ENCODE data around the gene NANOS3. TPM values are rescaled to one million over a fixed set of nuclear protein-coding genes. Genes with fewer than 3 reads are reported as not detected.
A peak's percentile ranks its signal among the peaks of the same experiment; 100 is the strongest.

Gene NANOS3
- under 1 TPM in 1 of 2 experiments, not detected in 1; 0.48 TPM for total RNA-seq

- Mint-ChIP-seq H3K4me3 (no peak within 1 kb of the TSS), H3K27me3 (peaks cover 7% of the 10 kb centered on the region), H3K36me3 (ENCODE audit: low read depth) (no peaks in the 10 kb centered on the region), H3K9me3 (no peaks in the 10 kb centered on the region), H3K27ac (no peak within 1 kb of the TSS), H3K4me1 (peaks cover 27% of the 10 kb centered on the region)
- no peak for DNase-seq
- ChIA-PET CTCF (interaction anchor here (0.5 to 8.2 kb wide), 5 partner anchors 15 to 194 kb away, joined by 3 to 67 read pairs (median 5); partner anchors contain the start of gene MISP3), POLR2A (no interaction called here)
Observed at GRCh38 chr19:13876834-13877233, at the start of gene NANOS3. TSS of gene NANOS3 (plus strand) at chr19:13877134. CDS start at chr19:13877249, 115 bp downstream.

- H3K36me3 Mint-ChIP-seq (ENCODE audit: low read depth): peaks cover 20% of the 10 kb centered on the region
- H3K4me1 Mint-ChIP-seq: peaks cover 12% of the 10 kb centered on the region
- DNase-seq: no peak
- POLR2A ChIA-PET: interaction anchor here (0.6 kb wide), 1 partner anchor 28 kb away, joined by 4 read pairs; no protein-coding TSS in a partner anchor
- no peaks in the 10 kb centered on the region for H3K9me3 Mint-ChIP-seq
- H3K27ac Mint-ChIP-seq: no peak overlapping the region
- H3K27me3 Mint-ChIP-seq: no peaks in the 10 kb centered on the region
- no peak overlapping the region for H3K4me3 Mint-ChIP-seq
- CTCF ChIA-PET: interaction anchor here (1.1 to 1.7 kb wide), 2 partner anchors 34 to 46 kb away, joined by 3 to 7 read pairs; no protein-coding TSS in a partner anchor
Observed at GRCh38 chr19:13827656-13828055, 49.3 kb upstream of the NANOS3 start.

GRCh38 chr19:13830114-13830740 lies 46.7 kb upstream of the NANOS3 start:
- Mint-ChIP-seq H3K4me3 (no peak overlapping the region), H3K4me1 (peaks cover 32% of the 10 kb centered on the region), H3K27me3 (no peaks in the 10 kb centered on the region), H3K27ac (no peak overlapping the region), H3K9me3 (no peaks in the 10 kb centered on the region), H3K36me3 (ENCODE audit: low read depth) (peaks cover 36% of the 10 kb centered on the region)
- no peak for DNase-seq
- ChIA-PET POLR2A (interaction anchor here (0.6 kb wide), 1 partner anchor 1195 kb away, joined by 5 read pairs; no protein-coding TSS in a partner anchor), CTCF (no interaction called here)

- no peak for DNase-seq
- CTCF ChIA-PET: no interaction called here
- Mint-ChIP-seq H3K27me3 (no peaks in the 10 kb centered on the region), H3K4me3 (no peak overlapping the region), H3K4me1 (peaks cover 34% of the 10 kb centered on the region), H3K27ac (no peak overlapping the region), H3K9me3 (no peaks in the 10 kb centered on the region), H3K36me3 (ENCODE audit: low read depth) (peaks cover 37% of the 10 kb centered on the region)
- POLR2A ChIA-PET: interaction anchor here (0.6 kb wide), 1 partner anchor 1194 kb away, joined by 5 read pairs; no protein-coding TSS in a partner anchor
Observed at GRCh38 chr19:13830741-13831536, 46.0 kb upstream of the NANOS3 start.

GRCh38 chr19:13831537-13832467 lies 45.1 kb upstream of the NANOS3 start:
- H3K27ac Mint-ChIP-seq: peak overlapping the region; percentile 57
- H3K4me1 Mint-ChIP-seq: peaks cover 38% of the 10 kb centered on the region
- no peak overlapping the region for H3K4me3 Mint-ChIP-seq
- ChIA-PET CTCF (no interaction called here), POLR2A (no interaction called here)
- no peaks in the 10 kb centered on the region for H3K9me3 Mint-ChIP-seq
- no peaks in the 10 kb centered on the region for H3K27me3 Mint-ChIP-seq
- peaks cover 34% of the 10 kb centered on the region for H3K36me3 Mint-ChIP-seq (ENCODE audit: low read depth)
- DNase-seq: no peak

- CTCF ChIA-PET: interaction anchor here (1.1 to 1.9 kb wide), 5 partner anchors 14 to 46 kb away, joined by 3 to 6 read pairs (median 3); partner anchors contain the start of gene ZSWIM4
Observed at GRCh38 chr19:13833330-13834243, 43.3 kb upstream of the NANOS3 start.

GRCh38 chr19:13834244-13835069 lies 42.5 kb upstream of the NANOS3 start:
- Mint-ChIP-seq H3K27me3 (no peaks in the 10 kb centered on the region), H3K27ac (peak overlapping the region; percentile 83), H3K4me3 (peak overlapping the region; percentile 72), H3K36me3 (ENCODE audit: low read depth) (peaks cover 43% of the 10 kb centered on the region), H3K9me3 (no peaks in the 10 kb centered on the region), H3K4me1 (peaks cover 51% of the 10 kb centered on the region)
- no peak for DNase-seq
- ChIA-PET POLR2A (no interaction called here), CTCF (interaction anchor here (1.1 to 1.9 kb wide), 5 partner anchors 13 to 47 kb away, joined by 3 to 6 read pairs (median 3); partner anchors contain the start of gene ZSWIM4)

More at GRCh38 chr19:13833330-13834243, 43.3 kb upstream of the NANOS3 start:
- DNase-seq: peak; percentile 90
- Mint-ChIP-seq H3K4me3 (peak overlapping the region; percentile 72), H3K4me1 (peaks cover 47% of the 10 kb centered on the region), H3K27ac (peak overlapping the region; percentile 83), H3K9me3 (no peaks in the 10 kb centered on the region), H3K36me3 (ENCODE audit: low read depth) (peaks cover 39% of the 10 kb centered on the region), H3K27me3 (no peaks in the 10 kb centered on the region)
- POLR2A ChIA-PET: no interaction called here

- POLR2A ChIA-PET: interaction anchor here (1.0 to 1.2 kb wide), 2 partner anchors 10 to 26 kb away, joined by 3 to 4 read pairs; no protein-coding TSS in a partner anchor
- H3K9me3 Mint-ChIP-seq: no peaks in the 10 kb centered on the region
- H3K4me3 Mint-ChIP-seq: peak overlapping the region; percentile 72
- CTCF ChIA-PET: interaction anchor here (0.7 to 2.9 kb wide), 11 partner anchors 11 to 301 kb away, joined by 3 to 20 read pairs (median 4); partner anchors contain the start of gene ASF1B
- peak overlapping the region; percentile 90 for H3K27ac Mint-ChIP-seq
- no peaks in the 10 kb centered on the region for H3K27me3 Mint-ChIP-seq
- no peak for DNase-seq
- peaks cover 61% of the 10 kb centered on the region for H3K4me1 Mint-ChIP-seq
- H3K36me3 Mint-ChIP-seq (ENCODE audit: low read depth): peaks cover 51% of the 10 kb centered on the region
Observed at GRCh38 chr19:13835791-13836723, 40.9 kb upstream of the NANOS3 start.

GRCh38 chr19:13838435-13839129 lies 38.4 kb upstream of the NANOS3 start:
- Mint-ChIP-seq H3K9me3 (no peaks in the 10 kb centered on the region), H3K4me3 (peak overlapping the region; percentile 94), H3K27me3 (no peaks in the 10 kb centered on the region), H3K4me1 (peaks cover 56% of the 10 kb centered on the region), H3K36me3 (ENCODE audit: low read depth) (peaks cover 54% of the 10 kb centered on the region), H3K27ac (peak overlapping the region; percentile 90)
- no peak for DNase-seq
- ChIA-PET POLR2A (no interaction called here), CTCF (interaction anchor here (0.7 to 1.2 kb wide), 2 partner anchors 41 to 50 kb away, joined by 3 read pairs; no protein-coding TSS in a partner anchor)

All from activated CD4-positive, alpha-beta T cell treated with anti-CD3 and anti-CD28 coated beads, Interleukin-2, amount 10 ng/mL, durations not matched to agents 7 days and 5 days (primary cell).